ENCODE results near the gene TMEM185B. TPM values are rescaled to one million over a fixed set of nuclear protein-coding genes. Genes with fewer than 3 reads are reported as not detected.
"Not testable (repeated sequence)": the region's sequence is repeated elsewhere in the genome, so short reads cannot be mapped to it uniquely, and the experiment has no call there.

TMEM185B gene
- total and polyA plus RNA-seq, 8 donors, result 18.7 to 29.1 (median 24.8) TPM

DNA sequence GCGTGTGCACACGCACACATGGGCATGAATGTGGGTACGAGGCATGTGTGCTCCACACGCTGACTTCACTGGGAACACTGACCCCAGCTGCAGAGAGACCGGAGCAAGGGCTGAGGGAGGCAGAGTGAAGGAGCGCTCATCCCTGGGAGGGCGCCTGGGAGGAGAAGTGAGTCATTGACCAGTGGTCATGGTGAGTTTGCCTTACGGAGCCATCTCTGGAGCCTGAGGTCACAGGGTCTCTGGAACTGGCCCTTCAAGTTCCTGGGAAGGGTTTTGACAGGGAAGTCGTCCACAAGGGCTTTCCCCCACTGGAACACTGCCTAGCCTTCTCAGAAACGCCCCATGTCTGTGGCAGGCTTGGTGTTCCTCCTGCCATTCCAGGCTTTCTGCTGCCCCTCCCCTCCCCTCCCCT, 14.3 kb upstream of the TMEM185B start:
- DNase-seq (peak in 1 of 4 donors; percentile 63), ATAC-seq (peak; percentile 27)
- Histone ChIP-seq H3K4me1 (peaks cover 6 to 37% of the 10 kb centered on the region in 2 donors), H3K27me3 (no peaks in the 10 kb centered on the region), H3K9me3 (no peaks in the 10 kb centered on the region), H3K36me3 (no peaks in the 10 kb centered on the region), H3K4me3 (no peak overlapping the region), H3K27ac (no peak overlapping the region)
- TF ChIP-seq, protein P1, sequence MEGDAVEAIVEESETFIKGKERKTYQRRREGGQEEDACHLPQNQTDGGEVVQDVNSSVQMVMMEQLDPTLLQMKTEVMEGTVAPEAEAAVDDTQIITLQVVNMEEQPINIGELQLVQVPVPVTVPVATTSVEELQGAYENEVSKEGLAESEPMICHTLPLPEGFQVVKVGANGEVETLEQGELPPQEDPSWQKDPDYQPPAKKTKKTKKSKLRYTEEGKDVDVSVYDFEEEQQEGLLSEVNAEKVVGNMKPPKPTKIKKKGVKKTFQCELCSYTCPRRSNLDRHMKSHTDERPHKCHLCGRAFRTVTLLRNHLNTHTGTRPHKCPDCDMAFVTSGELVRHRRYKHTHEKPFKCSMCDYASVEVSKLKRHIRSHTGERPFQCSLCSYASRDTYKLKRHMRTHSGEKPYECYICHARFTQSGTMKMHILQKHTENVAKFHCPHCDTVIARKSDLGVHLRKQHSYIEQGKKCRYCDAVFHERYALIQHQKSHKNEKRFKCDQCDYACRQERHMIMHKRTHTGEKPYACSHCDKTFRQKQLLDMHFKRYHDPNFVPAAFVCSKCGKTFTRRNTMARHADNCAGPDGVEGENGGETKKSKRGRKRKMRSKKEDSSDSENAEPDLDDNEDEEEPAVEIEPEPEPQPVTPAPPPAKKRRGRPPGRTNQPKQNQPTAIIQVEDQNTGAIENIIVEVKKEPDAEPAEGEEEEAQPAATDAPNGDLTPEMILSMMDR (IDR thresholded peaks at IDR 0.05), result no peak
- intact Hi-C loops (cut with DNase I), result no loop called here

DNA sequence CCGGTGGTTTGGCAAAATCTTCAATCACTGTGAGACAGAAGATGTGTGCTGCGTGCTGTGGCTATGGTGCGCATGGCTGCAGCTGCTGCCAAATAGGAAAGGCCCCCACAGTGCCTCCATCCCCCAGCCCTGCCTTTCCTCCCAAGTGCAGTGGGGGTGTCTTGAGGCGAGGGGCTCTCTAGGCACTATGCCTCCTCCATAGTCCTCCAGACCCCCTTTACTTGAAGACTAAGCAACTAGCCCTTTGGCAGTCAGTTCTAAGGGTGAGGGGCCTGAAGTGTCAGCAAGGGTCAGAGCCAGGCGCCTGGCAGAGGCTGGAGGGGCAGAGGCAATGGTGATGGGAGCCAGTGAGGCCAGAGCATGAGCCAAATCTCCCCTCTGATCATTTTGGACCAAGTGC, 13.6 kb upstream of the TMEM185B start:
- ATAC-seq, result no peak
- no peaks in the 10 kb centered on the region for H3K36me3 ChIP-seq
- DNase-seq, result no peak
- H3K27me3 ChIP-seq, result no peaks in the 10 kb centered on the region
- peaks cover 6 to 40% of the 10 kb centered on the region in 2 donors for H3K4me1 ChIP-seq
- H3K27ac ChIP-seq, result no peak overlapping the region
- no peak overlapping the region for H3K4me3 ChIP-seq
- TF ChIP-seq, protein P1 (IDR thresholded peaks at IDR 0.05), result no peak
- intact Hi-C loops (cut with DNase I), result no loop called here
- H3K9me3 ChIP-seq, result no peaks in the 10 kb centered on the region

GRCh38 chr2:120236316-120236715, 13.1 kb upstream of the TMEM185B start:
- Histone ChIP-seq H3K36me3 (no peaks in the 10 kb centered on the region), H3K9me3 (no peaks in the 10 kb centered on the region), H3K4me1 (peaks cover 6 to 40% of the 10 kb centered on the region in 2 donors), H3K27me3 (no peaks in the 10 kb centered on the region), H3K27ac (no peak overlapping the region), H3K4me3 (no peak overlapping the region)
- intact Hi-C loops (cut with DNase I), result no loop called here
- peak in 1 of 4 donors; percentile 78 for DNase-seq
- ATAC-seq, result no peak
- TF ChIP-seq, protein P1 (IDR thresholded peaks at IDR 0.05), result no peak

- Histone ChIP-seq H3K4me3 (no peak overlapping the region), H3K4me1 (peaks cover 6 to 42% of the 10 kb centered on the region in 2 donors), H3K36me3 (no peaks in the 10 kb centered on the region), H3K27ac (no peak overlapping the region), H3K27me3 (no peaks in the 10 kb centered on the region), H3K9me3 (no peaks in the 10 kb centered on the region)
- ATAC-seq, result no peak
- intact Hi-C loops (cut with DNase I), result no loop called here
- TF ChIP-seq, protein P1 (IDR thresholded peaks at IDR 0.05), result no peak
- no peak for DNase-seq
Measured at GRCh38 chr2:120235681-120236080, 12.5 kb upstream of the TMEM185B start.

- H3K36me3 ChIP-seq; DNase-seq; H3K9me3 ChIP-seq; H3K27me3 ChIP-seq; ATAC-seq; intact Hi-C loops (cut with DNase I); H3K27ac ChIP-seq; H3K4me3 ChIP-seq: not testable (repeated sequence)
- peaks cover 6 to 47% of the 10 kb centered on the region in 2 donors for H3K4me1 ChIP-seq
Measured at GRCh38 chr2:120235158-120235557, 12.0 kb upstream of the TMEM185B start.

DNA sequence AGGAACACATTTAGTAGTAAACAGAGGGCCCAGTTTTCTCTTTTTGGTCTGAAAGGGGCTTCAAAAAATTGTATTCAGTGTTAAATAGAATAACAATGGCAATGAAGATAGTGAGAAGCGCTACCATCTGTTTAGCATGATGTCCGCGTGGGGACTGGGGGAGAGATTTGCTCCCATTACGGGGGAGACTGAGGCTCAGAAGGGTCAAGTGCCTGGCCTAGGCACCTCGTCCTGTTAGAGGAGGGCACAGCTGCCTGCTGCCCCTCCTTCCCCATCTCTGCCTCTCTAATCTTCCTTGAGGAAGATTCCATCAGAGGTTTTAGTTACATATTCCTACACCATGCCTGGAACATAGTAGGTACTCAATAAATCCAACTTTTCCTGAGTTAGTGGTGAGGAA, 10.1 kb upstream of the TMEM185B start:
- Histone ChIP-seq H3K9me3 (no peaks in the 10 kb centered on the region), H3K27ac (peak overlapping the region; percentile 75 to 79), H3K4me1 (peaks cover 0 to 31% of the 10 kb centered on the region in 2 donors), H3K27me3 (no peaks in the 10 kb centered on the region), H3K36me3 (no peaks in the 10 kb centered on the region), H3K4me3 (no peak overlapping the region)
- ATAC-seq, result no peak
- no peak for DNase-seq
- TF ChIP-seq, protein P1 (IDR thresholded peaks at IDR 0.05), result no peak
- intact Hi-C loops (cut with DNase I), result no loop called here
